Tongue (tissue), 2 donors: Measurements from ENCODE around the gene CCDC88C. TPM values are rescaled to one million over a fixed set of nuclear protein-coding genes. Genes with fewer than 3 reads are reported as not detected.

Experiments
- DNase-seq: peaks from one replicate; pipeline ENCODE4 v3.0.0-alpha.2; 2015
- total RNA-seq: library from RNA; depleted of rRNA; stranded (reverse); fragments of >200 nt; gene quantifications from one replicate; pipeline ENCODE4 v1.2.3, GENCODE V29; 2014

CCDC88C gene
- total RNA-seq, 1 donor from 2014 or later = 29.8 TPM

DNA sequence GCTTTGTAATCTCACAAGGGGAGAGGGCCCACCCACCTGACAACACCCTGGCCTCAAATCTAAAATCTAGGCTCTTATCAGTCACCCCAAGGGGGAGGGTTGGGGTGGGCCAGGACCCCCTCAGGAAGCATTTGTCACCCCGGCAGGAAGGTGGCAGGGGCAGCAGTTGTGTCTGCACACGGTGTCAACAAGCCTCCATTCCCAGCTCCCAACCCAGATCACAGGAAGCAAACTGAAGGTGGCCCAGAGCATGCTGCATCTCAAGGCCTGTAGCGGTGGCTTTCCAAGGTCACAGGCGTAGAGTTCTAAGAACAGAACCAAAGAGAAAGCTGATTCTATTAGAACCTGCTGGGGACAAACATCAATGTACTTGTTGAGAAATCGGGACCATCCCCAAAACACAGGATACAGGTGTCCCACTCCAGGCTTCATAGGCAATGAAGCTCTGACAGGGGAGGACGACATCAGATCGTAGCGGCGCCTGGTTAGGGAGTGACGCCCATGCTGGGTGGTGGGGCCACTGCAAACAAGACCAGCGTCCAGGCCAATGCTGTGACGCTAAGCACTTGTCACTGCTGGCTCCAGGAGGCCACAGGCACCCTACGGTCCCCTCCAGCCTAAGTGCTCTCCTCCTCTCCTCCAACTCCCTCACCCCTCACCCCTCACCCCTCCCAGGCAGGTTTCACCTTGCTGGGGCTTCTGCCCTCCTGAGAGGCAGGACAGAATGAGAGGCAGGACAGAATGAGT, 52.9 kb downstream of the CCDC88C start:
- DNase-seq = no peak

DNA sequence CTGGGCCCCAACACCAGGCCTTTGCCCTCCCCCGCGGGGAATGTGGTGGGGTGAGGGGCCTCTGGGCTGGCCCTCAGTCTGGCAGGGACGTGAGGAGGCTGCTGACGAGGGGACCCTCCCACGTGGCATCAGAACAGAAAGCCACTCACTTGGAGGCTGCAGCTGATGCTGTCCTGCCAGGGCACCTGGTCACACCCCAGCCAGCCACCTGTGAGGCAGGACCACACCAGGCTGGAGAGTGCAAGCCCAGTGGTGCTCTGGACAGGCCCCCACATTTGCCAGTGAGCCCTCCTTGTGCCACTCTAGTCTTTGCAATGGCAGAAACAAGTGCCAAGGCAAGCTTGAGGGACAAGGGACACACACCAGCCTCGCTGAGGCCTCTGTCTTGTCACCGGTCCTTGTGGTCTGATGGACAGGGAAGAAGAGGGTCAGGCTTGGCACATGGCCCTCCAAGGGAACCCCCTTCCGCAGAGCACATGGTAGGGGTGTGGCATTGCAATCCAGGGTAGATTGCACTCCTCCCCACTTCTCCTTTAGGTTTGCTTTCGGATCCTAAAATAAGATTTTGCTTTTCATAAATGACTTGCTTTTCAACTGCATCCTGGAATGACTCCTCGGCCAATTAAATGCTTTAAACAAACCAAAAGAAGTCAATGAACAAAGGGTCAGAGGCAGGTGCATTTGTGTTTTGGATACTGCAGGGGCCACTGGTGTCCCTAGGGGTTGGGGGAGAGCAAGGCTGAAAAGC, 53.7 kb downstream of the CCDC88C start:
- DNase-seq = no peak

DNA sequence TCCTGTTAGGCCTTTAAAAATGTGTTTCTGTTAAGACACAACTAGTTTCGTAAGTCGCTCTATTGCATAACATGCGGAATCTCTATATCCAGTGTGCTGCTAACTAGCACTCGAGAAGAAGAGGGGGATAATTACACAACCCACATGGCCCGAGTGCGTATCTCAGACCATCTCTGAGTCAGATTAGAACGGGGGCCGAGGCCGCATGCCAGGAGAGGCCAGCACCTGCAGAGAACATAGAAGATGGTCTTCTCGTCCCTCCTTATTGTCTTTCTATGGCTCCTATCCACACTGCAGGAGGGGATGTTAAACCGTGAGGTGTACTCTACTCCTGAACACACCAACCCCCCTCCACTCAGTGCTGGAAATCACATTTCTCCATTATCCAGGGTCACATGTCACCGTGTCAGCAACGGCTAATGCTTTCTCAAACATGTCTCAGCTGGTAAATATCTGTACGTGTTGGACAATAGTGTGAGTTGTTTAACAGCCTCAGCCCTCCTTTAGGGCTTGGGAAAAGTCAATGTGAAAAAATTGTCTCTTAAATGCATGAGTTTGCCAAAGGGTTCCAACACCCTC, 56.3 kb downstream of the CCDC88C start:
- DNase-seq = no peak

DNA sequence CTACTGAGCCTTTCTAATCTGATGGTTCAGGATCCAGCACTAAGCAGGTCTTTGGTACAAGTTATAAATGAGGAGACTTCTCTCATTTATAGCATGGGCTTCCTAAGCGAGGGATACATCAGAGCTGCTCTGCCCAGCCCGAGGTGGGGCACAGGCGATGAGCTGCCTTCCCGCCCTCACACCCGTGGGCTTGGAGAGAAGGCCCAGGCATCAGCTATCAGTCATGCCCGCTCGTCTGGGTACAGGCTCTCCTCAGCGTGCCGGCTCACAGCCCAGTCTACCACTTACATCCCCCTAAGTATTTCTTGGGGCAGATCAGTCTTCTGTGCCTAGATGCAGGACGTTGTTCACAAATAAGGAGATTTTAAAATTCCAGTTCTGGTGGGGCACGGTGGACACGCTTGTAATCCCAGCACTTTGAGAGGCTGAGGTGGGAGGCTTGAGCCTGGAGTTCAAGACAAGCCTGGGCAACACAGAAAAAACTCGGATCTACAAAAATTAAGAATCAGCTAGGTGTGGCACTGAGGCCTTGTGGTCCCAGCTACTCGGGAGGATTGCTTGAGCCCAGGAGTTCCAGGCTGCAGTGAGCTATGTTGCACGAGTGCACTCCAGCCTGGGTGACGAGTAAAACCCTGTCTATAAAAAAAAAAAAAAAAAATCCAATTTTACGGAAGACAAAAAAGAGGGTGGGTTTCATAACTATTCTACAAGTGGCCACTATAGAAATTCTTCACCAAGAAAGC, 57.0 kb downstream of the CCDC88C start:
- DNase-seq = no peak

DNA sequence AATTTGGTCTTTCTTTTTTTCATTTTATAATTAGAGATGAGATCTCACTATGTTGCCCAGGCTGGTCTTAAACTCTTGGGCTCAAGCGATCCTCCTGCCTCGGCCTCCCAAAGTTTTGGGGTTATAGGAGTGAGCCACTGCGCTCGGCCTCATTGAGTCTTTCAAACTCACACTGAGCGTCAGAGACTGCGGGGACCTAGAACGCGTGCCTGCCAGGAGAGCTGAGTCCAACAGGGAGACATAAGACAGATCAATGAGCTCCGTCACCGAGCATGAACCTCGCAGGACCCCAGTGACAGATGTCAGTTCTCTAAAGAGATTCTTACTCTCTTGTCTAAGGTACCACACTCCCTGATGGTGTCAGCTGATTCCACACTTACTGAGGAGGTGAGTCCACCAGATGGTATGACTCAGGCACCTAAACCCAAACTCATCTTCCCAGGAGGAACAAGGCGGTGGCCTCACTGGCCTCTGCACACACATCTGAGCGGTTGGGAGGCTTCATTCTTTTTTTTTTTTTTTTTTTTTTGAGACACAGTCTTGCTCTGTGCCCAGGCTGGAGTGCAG, 58.9 kb downstream of the CCDC88C start:
- no peak for DNase-seq

DNA sequence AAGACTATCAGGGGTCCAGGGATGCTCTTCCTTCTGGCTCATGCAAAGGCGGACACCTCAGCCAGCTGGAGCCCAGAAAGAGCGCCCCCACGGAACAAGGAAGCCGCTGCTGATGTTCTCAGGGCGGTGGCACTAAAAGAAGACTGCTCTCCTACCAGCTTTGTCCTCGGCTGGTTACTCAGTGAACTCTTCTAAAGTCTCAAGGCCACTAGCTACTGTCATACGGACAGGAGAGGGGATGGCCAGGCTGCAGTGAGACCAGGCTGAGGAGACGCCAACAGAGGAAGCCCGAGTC, 59.6 kb downstream of the CCDC88C start:
- no peak for DNase-seq

DNA sequence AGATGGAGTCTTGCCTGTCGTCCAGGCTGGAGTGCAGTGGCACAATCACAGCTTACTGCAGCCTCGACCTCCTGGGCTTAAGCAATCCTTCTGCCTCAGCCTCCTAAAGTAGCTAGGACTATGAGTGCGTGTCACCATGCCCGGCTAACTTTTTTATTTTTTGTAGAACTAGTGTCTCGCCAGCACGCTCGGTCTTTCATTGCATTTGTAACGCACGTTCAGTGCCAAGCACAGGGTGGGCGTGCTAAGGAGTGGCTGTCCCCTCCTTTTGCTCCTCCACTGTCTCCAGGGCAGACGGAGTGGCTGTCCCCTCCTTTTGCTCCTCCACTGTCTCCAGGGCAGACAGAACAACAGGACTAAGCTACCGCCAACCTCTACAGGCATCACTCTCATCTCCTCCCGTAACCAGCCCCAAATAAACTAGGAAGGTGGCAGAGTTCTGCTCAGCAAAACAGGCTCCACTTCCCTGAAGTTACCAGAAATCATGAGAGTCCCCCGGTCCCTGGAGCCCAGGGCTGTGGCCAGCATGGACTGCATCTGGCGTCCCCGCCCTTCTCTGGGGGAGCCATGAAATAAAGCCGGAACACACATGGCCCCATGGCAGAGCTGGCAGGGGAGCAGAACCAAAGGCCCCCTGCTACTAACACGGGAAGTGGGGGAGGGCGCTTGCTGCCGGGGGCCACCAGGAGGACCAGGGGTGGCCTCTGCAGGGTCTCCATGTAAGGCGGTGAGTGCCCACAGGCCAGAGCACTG, 60.2 kb downstream of the CCDC88C start:
- no peak for DNase-seq

DNA sequence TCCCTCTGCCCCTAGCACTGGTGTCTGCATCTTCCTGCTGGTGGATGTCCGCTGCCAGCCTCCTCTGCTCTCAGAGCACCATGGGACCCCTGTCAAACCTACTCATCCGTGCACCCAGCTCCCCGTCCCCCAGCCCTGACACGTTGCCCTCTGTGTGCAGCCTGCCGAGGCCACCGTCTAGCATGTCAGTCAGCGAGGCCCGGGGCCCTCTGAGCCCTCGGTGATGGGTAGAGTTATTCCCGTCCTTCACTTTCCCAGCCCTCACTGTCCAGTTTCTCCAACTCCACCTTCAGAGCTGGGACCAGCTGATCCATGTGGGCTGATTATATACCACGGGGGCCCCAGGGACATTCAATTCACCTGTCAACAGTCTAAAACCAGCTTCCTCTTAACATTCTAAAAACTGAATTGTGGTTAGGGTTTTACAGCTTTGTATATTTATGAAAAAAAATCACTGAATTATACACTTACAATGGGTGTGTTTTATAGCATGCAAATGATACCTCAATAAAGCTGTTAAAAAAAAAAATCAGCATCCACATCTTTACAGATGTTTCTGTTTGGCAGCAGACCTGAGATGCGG, 61.3 kb downstream of the CCDC88C start:
- DNase-seq = no peak

DNA sequence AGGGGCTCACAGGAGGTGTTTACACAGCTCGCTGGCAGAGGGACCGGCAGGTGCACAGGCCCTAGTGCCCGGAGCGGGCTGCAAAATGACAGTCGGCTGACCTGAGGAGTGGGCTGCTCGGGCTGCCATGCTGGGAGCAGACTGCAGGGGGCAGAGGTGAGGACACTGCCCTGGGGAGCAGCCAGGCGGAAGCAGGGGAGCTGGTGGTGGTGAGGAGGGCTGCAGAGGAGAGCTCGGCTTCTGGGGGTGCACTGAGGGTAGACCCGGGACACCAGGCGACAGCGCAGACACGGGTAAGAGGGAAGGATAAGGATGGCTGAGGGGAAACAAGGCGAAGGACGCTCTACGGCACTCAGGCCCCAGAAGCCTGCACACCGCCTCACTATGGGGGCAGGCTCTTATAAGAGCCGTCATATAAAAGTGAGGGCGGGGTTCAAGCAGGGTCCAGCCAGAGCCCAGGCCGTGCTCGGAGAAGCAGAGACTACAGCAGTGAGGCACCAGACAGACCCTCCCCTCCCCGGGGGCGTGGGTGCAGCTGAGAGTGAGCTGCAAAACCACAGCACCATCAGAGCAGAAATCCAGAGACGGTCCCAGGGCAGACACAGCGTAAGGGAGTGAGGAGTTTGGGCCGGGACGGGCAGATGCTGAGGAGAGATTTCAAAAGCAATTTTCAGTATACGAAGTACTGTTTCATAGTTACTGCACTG, 62.5 kb downstream of the CCDC88C start:
- no peak for DNase-seq

DNA sequence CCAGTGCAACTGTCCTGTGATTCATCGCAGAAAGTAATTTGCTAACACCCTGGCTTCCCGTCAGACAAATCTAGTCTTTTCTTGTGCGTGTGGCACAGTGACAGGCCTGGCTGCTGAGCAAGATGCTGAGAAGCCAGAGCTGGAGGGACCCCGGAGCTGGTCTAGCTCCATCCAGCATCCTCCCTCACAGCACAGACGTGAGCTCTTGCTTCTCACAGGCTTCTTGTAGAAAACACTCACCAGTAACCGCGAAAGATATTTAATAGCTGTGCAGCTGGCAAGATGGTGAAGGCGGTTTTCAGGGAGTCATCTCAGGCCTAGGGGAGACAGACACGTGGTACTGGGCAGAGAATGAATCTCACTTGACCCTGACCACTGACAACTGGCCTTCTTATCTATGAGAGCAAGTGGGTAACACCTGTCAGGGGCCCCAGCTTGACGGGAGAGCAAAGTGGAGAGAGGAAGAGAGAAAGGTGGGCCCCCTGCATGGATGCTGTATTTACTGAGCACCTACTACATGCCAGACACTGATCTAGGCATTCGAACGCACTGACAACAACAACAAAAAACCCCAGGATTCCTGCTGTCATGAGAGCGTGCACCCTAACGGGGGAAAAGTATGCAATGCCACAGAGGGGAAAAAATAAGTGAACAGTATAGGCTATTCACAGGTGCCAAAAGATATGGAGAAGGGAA, 63.3 kb downstream of the CCDC88C start:
- no peak for DNase-seq

DNA sequence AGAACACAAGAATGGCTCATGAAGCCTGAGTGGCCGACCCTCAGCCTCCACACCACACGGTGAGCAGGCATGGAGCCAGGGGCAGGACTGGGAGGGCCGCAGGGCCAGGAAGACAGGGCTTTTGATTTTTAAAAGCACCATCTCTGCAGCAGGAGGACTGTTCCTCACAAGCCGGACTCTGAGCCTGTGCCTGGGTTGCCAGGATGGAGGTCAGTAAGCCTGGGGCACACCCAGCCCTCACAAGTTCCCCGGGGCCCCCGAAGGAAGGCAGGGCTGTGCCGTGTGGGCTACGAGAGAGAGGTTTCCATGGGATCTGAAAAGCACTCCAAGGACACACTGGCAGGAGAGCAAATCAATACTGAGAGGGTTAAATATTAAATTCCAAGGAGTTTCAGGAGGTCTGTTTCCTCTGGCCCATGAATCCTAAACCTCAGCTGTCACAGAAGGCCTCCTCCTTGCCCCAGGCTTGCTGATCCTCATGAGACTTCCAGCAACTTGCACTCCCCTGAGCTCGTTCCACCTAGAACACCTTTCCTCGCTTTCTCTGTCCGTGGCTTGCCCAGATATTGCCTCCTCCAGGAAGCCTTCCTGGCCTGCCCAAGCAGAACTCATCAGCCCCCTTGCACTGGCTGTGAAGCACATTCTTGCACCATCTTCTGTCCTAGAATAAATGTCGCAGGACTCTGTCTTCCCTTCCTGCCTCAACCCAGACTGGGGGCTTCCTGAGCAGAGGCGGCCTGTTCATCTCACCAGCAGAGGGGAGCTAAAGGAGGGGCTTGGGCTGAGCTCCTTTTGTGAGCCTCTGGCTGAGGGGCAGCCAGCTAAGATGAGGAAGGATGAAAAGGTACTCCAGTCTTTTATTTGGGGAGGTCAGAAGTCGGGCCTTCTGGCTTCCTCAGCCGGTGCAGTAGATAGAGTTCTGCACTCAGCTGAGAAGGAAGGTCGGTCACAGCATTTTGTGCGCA, 64.6 kb downstream of the CCDC88C start:
- DNase-seq = no peak

DNA sequence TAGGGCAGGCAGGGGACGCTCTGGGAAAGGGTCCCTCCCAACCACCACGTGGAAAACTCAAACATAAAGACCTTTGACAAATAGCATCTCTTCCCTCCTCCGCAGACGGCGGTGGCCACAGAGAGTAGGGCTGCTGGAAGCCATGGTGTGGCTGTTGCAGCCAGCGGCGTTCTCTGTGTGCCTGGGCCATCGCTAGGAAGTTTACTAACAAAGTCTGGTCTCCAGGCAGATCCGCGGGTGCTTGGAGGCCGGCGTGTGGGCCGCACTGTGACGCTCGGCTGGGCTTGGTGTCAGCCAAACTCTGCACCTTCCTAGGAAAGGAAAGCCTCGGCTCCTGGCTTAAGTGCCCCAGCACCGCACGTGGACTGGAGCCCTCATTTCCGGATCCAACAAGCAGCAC, 65.6 kb downstream of the CCDC88C start:
- no peak for DNase-seq

DNA sequence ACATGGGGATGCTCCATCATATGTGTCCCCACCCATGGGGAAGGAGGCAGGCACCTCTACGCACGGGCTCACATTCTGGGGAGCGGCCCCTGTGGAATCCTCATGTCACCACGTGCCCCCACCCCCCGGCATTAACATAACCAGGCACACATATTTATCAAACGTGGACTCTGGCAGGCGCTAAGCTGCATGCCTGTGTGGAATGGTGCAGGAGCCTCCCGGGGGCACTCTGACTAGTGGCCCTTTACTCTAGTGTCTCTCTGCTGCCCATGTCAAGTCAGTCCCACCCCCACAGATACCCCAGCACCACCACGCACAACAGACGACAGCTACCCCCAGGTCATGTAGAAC, 66.1 kb downstream of the CCDC88C start:
- DNase-seq = no peak

DNA sequence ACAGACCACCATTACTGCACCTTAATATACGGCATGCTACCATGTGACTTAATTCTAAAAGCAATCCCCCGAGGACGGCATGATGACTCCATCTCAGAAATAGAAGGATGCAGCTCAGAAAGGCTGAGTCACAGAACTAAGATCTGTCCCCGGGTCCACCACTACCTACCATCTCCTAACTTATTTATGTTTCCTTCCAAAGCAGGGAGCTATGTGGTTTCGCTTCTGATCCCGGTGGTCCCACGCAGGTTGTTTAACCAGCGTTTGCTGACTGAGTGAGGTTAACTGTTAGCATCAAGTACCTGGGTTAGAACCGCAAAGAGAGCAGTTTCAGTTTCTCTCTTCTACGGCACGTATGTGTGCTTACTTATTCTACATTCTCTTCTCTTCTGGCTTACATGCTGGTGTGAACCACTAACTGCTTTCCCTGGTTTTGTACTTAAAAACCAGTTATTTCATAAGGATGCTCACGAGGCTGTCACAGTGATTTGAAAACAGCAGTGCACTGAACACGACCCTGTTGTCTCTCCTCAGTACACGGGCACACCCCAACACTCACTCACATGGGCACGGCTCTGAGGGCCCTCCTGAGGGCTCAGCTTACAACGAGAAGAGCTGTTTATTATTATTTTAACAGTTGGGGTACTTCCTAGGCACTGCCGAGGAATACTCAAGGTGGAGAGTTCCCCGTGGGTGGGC, 66.7 kb downstream of the CCDC88C start:
- DNase-seq = no peak

DNA sequence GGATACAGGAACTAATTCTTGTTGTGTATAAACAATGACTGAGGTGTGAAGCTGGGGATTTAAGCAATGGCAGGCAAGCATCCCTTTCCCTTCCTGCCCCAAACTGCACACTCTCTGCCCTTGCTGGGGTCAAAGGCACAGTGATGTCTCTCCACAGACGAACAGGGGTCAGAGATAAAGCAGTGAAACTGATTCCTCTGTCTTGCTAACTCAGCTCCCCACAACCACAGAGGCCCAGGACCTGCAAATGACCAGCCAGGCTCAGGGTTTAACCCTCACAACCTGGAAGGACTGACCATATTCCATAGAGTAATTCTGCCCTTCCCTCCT, 67.2 kb downstream of the CCDC88C start:
- DNase-seq = no peak

DNA sequence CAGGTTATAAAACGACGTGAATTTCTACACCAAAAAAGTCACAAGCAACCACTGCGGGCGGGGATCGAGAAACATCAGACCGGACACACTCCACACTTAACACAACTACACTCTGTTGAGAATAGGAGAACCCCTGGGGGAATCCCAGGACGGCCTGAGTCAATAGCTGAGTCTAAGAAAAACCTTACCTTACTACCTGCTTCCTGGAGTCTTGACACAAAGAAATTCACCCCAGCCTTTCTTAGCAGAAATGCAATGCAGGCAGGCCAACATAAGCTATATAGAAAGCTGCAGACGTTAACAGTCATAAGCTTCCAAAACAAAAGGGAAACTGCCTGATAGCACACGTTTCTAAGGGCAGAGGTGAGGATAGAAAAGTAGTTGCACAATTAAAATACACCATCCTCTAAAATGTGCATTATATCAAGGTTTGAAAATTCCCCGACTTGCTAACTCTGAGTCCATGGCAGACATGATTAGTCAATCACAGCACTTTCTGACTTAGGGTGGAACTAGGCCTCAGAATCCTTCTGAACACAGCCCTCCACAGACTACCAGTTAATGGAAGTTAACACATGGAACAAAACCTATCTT, 68.0 kb downstream of the CCDC88C start:
- no peak for DNase-seq

DNA sequence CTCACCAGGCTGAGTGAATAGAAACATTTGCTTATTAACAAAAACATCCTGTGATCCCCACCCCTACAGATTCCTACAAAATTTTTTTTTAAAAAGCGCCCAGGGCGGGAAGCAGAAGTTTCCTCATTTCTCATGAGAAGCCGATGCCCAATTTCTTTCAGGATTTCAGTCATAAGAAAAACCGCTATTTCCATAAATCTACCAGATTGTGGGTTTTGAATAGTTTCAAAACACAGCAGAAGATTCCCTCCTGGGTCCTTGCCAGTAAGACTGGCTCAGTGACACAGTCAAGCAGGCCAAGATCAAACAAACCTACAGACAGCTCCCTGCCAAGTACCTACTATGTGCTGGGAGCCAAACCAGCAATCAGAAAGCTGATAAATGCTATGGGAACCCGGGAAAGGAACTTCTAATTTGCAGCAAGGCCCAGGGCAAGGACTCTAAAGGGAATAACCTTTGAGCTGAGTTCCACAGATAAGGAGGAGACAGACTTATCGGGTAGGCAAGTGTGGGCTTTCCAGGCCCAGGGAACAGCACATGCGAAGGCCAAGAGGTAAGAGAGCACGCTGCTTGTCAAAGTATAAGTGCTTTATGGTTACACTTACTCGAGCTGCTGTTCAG, 68.7 kb downstream of the CCDC88C start:
- no peak for DNase-seq

DNA sequence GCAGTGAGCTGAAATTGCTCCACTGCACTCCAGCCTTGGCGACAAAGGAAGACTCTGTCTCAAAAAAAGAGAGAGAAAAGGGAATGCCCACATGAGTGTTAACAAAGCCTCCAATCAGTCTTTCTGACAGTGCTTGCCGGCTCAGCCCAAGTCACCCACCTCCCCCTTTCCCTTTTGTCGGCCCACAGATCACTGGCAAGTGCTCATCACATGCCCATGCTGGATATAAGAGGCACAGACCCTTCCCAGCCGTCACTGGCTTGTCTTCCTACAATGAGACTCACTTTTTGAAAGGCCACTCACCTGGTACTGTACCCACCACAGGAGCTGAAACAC, 70.8 kb downstream of the CCDC88C start:
- DNase-seq = no peak
